ENCODE data around the gene TMED10.

TMED10 gene

GRCh38 chr14:75176142-75176820, at the start of gene TMED10:
TSS of gene TMED10 (minus strand) at chr14:75176612. CDS start at chr14:75176579, 33 bp downstream.
- peak; percentile 79 to 84 for DNase-seq (ENCODE audit: extremely low read depth in 1 of 2, low read depth in 1 of 2)

DNA sequence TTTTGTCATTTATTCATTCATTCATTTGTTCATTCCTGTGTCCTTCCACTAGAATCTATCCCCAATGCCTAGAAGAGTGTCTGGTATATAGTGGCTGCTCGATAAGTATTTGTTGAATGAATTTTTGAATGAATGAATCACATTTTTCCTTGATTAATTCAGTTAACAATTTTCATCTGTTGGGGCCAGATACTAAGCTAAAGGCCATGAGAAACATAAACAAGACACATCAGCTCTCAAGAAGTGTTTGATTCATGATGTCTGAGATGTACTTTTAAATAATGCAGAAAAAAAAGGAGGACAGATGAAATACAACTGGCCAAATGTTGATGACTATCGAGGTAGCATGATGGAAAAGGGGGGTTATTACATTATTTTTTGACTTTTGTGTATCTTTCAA, 48.1 kb upstream of the TMED10 start:
- no peak for DNase-seq (ENCODE audit: extremely low read depth in 1 of 2, low read depth in 1 of 2)

GRCh38 chr14:75223664-75224154, 47.3 kb upstream of the TMED10 start:
- no peak for DNase-seq (ENCODE audit: extremely low read depth in 1 of 2, low read depth in 1 of 2)

DNA sequence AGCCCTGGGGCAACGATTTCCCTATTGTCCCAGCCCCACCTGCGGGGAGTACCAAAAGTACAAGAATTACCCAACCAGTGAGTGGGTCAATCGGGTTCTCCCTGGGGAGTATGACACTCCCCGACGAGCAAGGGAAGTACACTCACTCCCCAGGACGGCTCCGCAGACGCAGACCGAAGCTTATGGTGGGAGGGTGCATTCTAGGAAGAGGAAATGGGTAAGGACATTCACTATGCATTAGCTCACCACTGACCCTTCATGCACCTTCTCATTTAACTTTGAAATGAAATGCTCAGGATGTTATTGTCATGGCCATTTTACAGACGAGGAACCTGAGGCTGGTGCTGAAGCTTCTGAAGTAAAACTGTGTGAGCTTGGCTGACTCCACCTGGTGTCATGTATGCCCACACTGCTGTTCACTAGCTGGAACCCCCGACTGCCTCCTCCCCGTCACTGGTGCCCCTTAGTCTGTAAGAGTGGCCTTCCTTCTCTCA, 45.8 kb upstream of the TMED10 start:
- DNase-seq (ENCODE audit: extremely low read depth in 1 of 2, low read depth in 1 of 2) = no peak

DNA sequence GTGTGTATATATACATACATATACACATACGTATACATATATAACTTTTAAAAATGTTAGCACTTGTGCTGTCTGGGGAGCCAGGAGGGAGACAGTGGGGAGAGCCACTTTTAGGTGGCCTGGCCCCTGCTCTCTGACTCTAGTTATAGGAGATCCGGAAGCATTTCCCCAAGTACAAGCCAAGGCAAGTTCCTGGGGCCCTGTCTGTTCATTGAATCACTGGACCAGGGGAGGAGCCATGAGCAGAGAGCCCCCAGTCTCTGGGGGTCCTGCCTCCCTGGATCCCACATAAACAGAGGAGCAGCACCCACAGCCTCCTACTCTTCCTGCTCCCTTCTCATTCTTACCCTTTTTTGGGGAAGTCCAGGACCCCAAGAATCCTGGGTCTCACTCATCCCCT, 45.4 kb upstream of the TMED10 start:
- DNase-seq (ENCODE audit: extremely low read depth in 1 of 2, low read depth in 1 of 2) = no peak

DNA sequence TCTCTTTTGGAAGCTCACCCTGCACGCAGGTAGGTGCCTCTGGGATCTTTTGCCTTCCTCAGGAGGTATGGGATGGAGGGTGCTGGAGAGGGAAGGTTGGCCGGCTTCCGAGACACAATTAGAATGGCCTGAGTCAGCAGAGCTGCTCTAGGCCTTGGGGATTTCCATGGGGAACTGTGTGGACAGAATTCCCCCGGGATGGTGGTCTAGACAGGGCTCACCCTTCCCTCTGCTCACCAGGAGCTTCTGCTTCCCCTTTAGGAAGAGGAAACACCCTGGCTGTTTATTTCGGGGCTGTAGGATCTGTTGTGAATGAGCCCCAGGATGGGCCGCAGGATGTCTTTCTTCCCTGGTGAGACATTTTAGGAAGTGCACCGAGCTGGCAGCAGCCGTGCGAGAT, 43.7 kb upstream of the TMED10 start:
- DNase-seq (ENCODE audit: extremely low read depth in 1 of 2, low read depth in 1 of 2) = no peak

DNA sequence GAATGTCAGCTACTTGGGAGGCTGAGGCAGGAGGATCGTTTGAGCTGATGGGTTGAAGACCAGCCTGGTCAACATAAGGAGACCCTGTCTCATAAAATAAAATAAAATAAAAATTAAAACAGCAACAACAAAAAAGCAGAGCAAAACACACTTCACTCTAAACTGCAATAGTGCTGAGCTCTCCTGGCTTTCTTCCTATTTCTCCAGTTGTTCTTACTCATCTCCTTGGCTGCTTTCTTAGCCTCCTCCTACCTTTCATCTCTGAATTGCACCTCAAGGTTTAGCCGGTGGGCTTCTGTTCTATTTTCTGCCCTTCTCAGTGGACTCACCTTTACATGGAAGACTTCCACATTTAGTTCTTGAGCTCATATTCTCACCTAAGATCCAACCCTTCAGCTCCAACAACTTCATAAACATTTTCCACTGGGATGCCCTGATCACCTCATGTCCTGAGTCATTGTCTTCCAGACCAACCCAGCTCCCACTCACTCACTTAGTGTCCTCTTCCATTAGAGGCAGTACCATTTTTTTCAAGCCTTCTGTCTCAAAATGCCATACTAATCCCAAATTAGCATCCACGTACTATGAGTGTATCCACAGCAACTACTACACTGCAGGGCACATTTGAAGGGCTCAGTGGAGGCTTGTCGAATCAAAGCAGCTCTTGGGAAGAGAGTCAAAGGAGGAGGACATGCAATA, 41.2 kb upstream of the TMED10 start:
- no peak for DNase-seq (ENCODE audit: extremely low read depth in 1 of 2, low read depth in 1 of 2)

- no peak for DNase-seq (ENCODE audit: extremely low read depth in 1 of 2, low read depth in 1 of 2)
Observed at GRCh38 chr14:75216427-75217006, 40.1 kb upstream of the TMED10 start.

GRCh38 chr14:75215520-75215919, 39.1 kb upstream of the TMED10 start:
- DNase-seq (ENCODE audit: extremely low read depth in 1 of 2, low read depth in 1 of 2) = no peak

- DNase-seq (ENCODE audit: extremely low read depth in 1 of 2, low read depth in 1 of 2) = no peak
Observed at GRCh38 chr14:75214558-75214957, 38.1 kb upstream of the TMED10 start.

DNA sequence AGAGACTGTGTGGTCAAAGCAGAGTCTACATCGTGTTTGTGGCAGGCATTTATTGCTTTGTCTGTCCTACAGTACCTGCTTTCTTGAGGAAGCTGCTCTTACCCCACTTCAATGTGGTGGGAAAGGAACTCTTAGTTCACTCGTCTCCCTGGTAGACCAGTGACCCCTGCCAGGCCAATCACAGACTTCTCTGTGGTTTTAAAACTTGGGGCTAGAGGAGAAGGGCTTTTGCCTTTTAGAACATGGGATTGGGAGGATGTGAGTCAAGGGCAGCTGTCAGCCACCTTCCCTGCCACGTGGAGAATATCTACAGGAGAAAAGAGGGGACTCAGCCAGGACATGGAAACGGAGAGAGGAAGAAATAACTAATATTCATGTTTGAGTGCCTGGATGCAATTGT, 36.8 kb upstream of the TMED10 start:
- no peak for DNase-seq (ENCODE audit: extremely low read depth in 1 of 2, low read depth in 1 of 2)

GRCh38 chr14:75208843-75209242, 32.4 kb upstream of the TMED10 start:
- no peak for DNase-seq (ENCODE audit: extremely low read depth in 1 of 2, low read depth in 1 of 2)

GRCh38 chr14:75206190-75206589, 29.8 kb upstream of the TMED10 start:
- DNase-seq (ENCODE audit: extremely low read depth in 1 of 2, low read depth in 1 of 2) = no peak

- no peak for DNase-seq (ENCODE audit: extremely low read depth in 1 of 2, low read depth in 1 of 2)
Observed at GRCh38 chr14:75205591-75205990, 29.2 kb upstream of the TMED10 start.

GRCh38 chr14:75204116-75204515, 27.7 kb upstream of the TMED10 start:
- no peak for DNase-seq (ENCODE audit: extremely low read depth in 1 of 2, low read depth in 1 of 2)

DNA sequence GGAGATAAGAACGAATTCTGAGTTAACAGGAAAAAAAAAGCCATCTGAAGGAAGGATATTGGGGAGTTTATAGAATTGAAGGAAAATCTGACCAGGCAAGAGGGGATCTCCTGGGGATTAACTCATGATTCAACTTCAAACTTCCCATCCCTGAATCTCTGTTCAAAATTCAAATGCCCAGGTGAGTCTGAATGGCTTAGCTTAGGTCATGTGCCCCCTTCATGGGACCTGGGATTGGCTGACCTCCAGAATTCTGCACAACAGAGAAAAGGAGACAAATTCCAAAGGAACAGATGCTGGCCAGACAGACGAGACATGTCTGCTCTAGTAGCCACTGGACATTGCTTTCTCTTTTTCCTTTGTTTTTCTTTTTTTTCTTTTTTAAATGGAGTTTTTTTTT, 26.2 kb upstream of the TMED10 start:
- no peak for DNase-seq (ENCODE audit: extremely low read depth in 1 of 2, low read depth in 1 of 2)

DNA sequence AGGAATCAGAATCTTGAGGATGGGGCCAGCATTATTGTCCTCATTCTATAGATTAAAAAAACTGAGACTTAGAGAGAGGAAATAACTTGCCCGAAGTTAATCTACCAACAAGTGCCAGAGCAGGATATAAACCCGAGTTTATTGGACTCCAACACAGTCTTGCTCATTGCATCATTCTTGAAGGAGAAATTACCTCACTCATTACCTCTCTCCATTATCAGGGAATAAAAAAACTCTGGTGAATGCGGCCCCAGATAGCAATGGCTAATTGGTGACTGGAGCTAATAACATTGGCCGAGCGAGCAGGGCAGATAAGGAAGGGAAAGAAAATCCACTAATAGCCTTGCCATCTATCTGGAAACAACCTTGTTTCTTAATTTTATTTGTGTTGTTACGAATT, 24.7 kb upstream of the TMED10 start:
- DNase-seq (ENCODE audit: extremely low read depth in 1 of 2, low read depth in 1 of 2) = no peak

- no peak for DNase-seq (ENCODE audit: extremely low read depth in 1 of 2, low read depth in 1 of 2)
Observed at GRCh38 chr14:75200451-75200850, 24.0 kb upstream of the TMED10 start.

GRCh38 chr14:75198291-75198933, 22.0 kb upstream of the TMED10 start:
- DNase-seq (ENCODE audit: extremely low read depth in 1 of 2, low read depth in 1 of 2) = no peak

DNA sequence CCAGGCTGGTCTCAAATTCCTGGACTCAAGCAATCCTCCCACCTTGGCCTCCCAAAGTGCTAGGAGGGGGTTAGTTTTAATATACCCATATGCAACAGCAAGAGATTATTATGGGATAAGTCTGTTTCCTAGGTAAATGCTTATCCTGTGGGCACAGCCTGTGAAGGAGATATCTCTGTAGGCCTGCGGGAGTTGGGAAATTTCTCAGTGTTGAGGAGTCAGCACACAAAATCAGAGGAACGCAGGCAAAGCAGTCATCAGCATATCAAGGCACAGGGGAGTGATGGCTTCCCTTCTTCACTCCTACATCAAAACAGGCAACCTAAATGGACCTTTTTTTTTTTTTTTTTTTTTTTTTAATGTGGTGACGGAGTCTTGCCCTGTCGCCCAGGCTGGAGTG, 20.9 kb upstream of the TMED10 start:
- no peak for DNase-seq (ENCODE audit: extremely low read depth in 1 of 2, low read depth in 1 of 2)

GRCh38 chr14:75196468-75196867, 20.1 kb upstream of the TMED10 start:
- DNase-seq (ENCODE audit: extremely low read depth in 1 of 2, low read depth in 1 of 2) = no peak
